CD4-positive, alpha-beta T cell treated with Interleukin-1 beta for 1 hour (primary cell): ENCODE results near the gene TXN2.

Experiments used
- DNase-seq, 2 donors: peaks; one replicate each; pipeline ENCODE4 v3.0.0-alpha.2; 2020 to 2022

Gene TXN2

DNA sequence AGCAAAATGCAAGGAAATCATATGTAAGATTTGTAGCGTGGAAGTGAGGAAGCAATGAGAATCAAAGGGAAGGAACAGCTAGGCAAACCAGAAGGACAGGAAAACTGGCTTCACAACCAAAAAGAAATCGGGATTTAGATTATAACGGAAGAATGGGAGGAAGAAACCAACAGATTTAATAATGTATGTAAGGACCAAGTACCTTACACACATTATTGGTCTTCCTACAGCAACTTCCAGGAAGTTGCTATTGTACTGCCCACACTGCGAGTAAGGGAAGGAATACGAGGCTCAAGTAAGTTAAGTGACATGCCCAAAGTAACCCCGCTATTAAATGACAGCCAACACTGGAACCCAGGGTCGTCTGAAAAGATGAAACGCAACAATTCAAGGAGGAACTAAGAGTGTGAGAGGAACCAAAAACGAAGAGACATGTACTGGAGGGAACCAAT lies 473 bp downstream of the TXN2 start:
- no peak for DNase-seq

DNA sequence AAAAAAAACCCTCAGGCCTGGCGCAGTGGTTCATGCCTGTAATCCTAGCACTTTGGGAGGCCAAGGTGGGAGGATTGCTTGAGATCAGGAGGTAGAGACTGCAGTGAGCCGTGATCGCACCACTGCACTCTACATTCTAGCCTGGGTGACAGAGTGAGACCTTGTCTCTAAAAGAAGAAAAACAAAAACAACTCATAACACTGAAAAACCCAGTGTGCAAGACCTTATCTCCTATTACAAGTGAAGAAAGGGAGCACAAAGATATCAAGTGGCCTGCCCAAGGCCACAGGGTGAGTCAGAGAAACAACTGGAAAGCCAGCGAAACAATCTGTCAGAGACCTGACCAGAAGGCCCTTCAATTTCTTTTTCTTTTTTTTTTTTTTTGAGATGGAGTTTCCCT lies 2.5 kb downstream of the TXN2 start:
- DNase-seq = no peak

GRCh38 chr22:36475341-36475740 lies 6.1 kb downstream of the TXN2 start:
- no peak for DNase-seq

- DNase-seq = no peak
These were observed 8.8 kb downstream of the TXN2 start for GRCh38 chr22:36472689-36473088.

DNA sequence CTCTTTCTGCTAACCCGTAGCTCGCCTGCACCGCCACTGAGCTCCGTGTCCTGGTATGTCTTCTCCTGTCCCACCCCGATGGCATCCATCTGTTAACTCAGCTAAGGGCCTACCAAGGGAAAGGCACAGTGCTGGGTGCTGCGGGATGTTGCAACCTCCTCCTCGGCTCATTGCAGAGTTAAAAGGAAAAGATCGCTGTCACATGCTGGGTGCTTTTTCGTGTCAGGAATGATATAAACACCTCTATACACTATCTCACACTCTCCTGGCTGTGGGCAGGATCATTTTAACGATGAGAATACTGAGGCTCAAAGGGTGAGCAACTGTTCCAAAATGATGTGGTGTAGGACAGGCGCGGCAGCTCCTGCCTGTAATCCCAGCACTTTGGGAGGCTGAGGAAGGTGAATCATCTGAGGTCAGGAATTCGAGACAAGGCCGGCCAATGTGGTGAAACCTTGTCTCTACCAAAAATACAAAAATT lies 10.1 kb downstream of the TXN2 start:
- no peak for DNase-seq

- DNase-seq = no peak
These were observed 10.5 kb downstream of the TXN2 start for GRCh38 chr22:36470994-36471331.

DNA sequence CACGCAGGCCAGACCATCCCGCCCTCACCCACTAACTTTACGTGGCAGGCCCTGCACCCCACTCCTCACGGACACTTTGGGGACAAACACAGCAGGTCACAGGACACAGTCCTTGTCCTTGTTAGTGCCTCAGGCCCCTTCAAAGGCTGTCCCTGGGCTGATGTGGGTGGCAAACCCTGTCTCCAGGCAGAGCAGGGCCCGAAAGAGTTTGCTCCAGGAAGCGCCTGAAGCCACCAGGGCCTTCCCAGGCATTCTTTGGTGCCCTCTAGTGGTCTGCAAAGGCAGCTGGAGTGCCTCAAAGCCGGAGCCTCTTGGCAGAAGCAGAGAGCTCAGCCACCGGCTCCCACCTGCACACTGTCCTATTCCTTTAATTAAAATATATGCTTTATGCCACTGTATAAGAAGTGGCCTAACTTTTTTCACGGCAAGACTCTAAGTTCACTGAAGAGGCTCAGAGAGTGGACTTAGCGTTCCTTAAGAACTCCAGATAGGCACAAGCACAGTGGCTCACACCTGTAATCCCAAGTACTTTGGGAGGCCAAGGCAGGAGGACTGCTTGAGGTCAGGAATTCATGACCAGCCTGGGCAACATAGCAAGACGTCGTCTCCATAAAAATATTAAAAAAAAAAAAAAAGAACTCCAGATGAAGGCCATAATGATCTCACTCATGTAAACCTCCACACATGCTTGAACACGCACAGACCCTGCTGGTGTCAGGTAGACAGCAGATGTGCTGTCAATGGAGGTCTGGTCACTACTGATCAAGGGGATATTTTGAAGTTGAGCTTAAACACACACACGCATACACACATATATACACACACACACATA lies 11.1 kb downstream of the TXN2 start:
- peak; percentile 88 to 91 for DNase-seq

GRCh38 chr22:36469094-36469710 lies 12.2 kb downstream of the TXN2 start:
- no peak for DNase-seq

DNA sequence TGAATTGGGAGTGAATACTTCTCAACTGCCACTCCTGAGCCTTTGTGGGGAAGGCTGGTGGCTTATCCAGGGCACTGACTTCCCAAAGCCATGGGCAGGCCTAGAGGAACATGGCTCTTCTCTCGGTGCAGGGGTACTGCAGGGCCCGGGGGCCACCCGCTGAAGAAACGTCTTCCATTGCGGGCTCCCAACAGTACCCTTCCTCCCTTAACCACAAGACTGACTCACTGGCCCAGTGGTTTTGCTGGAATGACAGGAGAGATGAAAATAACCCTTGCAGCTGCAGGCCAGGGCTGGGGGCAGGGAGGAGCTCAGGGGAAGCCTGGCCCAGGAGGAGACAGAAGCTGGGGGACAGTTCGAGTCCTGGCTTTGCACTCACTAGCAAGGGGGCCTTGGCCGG lies 13.5 kb downstream of the TXN2 start:
- peak in 1 of 2 donors; percentile 34 for DNase-seq

GRCh38 chr22:36467042-36467810 lies 14.2 kb downstream of the TXN2 start:
- DNase-seq = no peak

DNA sequence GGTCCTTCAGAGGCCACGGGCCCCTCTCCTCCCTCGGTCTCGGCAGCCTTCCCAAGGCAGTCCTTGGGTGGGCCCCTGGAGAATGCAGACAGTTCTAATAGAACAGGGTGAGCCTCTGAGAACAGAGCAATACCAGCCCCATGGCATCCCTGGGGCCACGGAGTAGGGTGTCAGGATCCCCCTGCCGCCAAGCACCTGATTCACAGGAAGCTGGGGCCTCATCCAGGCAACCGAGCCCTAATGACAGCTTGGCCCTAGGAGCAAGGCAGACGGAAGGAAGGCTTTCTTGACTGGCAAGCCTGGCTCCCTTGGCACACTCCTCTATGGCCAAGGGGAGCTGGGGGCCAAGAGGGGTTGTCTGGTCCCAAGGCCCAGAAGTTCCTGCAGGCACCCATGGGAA lies 15.2 kb downstream of the TXN2 start:
- DNase-seq = no peak

DNA sequence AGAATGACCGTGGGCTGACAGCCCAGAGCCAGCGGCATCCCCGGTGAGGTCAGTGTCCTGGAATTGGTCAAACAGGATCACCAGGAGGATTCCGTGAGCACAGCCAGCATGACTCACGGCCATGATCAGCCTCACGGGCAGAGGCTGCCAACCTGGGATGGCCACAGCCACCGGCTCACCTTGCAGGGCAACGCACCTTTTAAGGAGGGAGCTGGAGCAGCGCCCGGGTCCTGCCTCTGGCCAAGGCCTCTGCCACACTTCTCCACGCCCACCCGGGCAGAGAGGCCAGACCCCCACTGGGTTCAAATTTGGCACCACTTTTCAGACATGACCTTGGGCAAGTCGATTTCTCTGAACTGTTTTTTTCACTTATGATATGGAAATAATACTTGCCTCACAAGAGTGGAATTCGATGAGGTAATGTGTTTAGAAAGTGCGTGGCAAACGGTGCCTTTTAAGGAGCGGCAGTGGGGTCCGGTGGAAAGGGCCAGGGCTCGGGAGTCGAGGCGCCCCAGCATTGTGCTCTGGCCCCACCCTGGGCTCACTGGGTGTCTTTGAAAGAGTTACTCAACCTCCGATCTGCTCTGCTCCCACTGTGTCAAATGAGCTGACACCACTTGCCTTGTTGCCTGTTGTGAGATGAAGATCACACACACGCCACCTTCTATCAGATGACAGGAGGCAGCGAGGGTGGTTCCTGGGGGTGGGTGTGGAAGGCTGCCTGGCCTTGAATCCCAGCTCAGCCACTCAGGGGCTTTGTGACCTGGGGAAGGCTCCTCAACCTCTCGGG lies 16.0 kb downstream of the TXN2 start:
- no peak for DNase-seq

GRCh38 chr22:36464715-36465231 lies 16.7 kb downstream of the TXN2 start:
- DNase-seq = no peak

- DNase-seq = no peak
These were observed 17.7 kb downstream of the TXN2 start for GRCh38 chr22:36463783-36464184.

DNA sequence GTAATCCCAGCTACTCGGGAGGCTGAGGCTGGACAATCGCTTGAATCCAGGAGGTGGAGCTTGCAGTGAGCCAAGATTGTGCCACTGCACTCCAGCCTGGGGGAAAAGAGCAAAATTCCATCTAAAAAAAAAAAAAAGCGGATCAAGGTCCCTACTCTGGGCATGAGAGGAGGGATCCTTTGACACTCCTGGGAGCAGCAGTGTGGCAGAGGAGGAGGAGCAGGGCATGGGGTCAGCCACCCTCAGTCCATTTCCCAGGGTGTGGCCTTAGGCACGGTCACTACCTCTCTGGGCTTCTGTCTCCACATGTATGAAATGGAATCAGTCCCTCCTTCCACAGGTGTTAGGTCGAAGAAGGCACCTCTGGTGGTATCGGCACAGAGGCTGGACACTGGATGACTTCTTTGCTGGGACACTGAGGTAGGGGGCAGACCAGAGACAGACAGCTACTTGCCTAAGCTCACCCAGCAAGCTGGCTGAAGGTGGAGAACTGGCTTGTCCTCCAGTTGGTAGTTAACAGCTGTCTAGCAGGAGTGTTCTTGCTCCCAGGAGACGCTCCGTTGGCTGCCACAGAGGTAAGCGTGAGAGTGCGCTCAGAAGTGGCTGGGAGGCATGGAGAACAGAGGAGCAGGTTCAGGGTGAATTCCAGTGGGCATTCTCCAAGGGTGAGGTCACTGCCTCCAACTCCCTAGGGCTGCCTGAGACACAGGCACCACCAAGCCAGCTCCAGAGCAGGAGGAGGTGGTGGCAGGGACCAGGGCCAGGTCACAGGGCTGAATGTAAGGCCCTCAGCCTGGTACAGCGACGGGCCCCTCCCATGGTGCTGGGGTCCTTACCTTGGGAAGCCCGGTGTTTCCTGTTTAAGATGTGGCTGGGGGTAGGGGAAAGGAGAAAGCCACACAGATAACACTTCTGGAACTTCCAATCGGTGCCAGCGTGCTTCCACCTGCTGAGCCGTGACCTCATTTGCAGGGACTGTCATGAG lies 19.5 kb downstream of the TXN2 start:
- DNase-seq = no peak

- DNase-seq = no peak
These were observed 21.2 kb downstream of the TXN2 start for GRCh38 chr22:36460202-36460601.

DNA sequence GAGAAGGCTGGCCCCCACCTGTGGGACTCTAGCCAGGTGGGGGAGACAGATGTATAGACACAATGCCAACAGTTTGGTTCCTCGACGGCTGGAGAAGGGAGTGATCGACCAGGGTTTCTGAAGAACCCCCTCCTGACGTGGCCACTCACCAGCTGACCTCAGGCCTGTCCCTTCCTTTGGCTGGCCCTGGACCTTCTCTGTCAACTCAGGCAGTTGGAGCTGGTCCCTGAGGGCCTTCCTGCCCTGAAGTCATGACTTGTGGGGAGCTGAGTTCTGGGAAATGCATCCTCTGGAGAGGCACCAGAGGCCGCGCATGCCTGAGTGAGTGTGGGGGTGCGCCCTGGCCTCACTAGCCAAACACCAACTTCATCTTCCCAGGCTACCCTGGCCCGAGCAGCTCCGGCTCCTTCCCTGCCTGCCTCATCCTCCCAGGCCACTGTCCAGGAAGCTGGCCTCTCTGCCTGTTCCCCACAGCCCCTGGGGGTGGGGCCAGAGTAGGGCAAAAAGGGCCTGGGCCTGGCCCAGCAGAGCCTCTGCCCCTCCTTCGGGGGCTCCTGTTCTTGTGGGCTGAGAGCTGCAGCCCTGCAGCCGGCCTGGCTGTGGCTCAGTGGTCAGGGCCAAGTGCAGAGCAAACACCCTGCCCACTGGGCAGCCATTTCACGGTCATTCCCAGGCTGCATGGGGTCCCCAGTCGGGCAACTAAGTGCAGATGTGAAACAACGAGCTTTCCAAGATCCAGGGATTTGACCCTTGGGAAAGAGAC lies 23.6 kb downstream of the TXN2 start:
- DNase-seq = no peak

DNA sequence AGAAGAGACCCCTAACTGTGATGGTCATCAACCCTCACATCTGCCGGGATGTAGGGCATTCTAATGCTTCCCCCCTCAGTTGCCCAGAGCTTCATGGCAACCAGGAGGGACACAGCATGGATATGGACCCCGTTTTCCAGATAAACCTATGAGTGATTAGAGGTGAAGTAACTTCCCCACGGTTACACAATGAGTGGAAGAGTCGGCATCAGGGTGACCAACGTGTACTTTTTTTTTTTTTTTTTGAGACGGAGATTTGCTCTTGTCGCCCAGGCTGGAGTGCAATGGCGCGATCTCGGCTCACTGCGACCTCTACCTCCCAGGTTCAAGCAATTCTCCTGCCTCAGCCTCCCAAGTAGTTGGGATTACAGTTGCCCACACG lies 25.0 kb downstream of the TXN2 start:
- DNase-seq = no peak

DNA sequence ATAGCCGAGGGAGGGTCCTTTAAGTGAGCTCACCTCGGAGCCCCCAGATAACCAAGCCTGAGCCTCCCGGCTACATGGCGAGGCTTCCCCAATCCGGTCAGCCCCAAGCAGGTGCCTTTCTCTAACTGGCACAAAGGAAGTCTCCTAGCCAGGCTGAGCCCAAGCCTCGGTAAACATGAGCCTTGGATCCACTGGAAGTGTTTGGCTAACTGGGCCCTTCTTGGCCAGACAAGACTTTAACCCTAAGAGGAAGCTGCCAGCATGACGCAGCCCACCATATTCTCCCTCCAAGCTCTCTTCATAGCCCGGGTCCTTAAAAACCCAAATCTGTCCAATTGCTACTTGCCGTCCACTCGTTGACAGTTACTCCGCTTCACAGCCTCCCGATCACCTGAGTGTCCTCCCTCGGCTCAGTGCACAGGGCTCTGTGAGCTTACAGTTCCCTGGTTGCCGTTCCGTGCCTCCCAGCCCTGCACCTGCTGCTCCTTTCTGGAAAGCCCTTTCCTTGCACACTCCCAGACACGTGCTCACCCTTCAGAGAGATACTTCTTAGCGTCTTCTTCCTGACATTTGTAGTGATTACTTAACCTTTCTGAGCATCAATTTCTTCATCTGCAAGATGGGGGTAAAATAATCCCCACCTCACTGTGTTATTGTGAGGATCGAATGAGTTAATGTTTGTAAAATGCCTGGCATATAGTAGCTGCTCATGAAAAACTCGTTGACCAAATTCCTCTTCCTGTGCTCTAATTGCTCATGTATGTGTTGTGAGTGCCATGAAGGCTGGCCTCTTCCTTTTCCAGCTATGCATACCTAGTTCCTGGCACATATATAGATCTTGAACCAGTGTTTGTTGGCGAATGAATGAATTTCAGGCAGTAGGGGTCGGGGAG lies 25.6 kb downstream of the TXN2 start:
- no peak for DNase-seq
